ENCODE data around the gene SLC25A41.
A peak's percentile ranks its signal among the peaks of the same experiment; 100 is the strongest.
"Not testable (repeated sequence)": the region's sequence is repeated elsewhere in the genome, so short reads cannot be mapped to it uniquely, and the experiment has no call there.

SLC25A41 gene

GRCh38 chr19:6402837-6403608 lies 30.5 kb downstream of the SLC25A41 start:
- no peak for DNase-seq

- DNase-seq = no peak
Observed at GRCh38 chr19:6402058-6402457, 31.5 kb downstream of the SLC25A41 start.

GRCh38 chr19:6400062-6400944 lies 33.3 kb downstream of the SLC25A41 start:
- not testable (repeated sequence) for DNase-seq

- no peak for DNase-seq
Observed at GRCh38 chr19:6396305-6396704, 37.3 kb downstream of the SLC25A41 start.

GRCh38 chr19:6394831-6395230 lies 38.7 kb downstream of the SLC25A41 start:
- DNase-seq = no peak

- DNase-seq = no peak
Observed at GRCh38 chr19:6393983-6394412, 39.6 kb downstream of the SLC25A41 start.

GRCh38 chr19:6393074-6393982 lies 40.2 kb downstream of the SLC25A41 start, which contains the start of gene GTF2F1:
GTF2F1 (minus strand) TSS chr19:6393164; CDS start chr19:6392995, 169 bp downstream.
- DNase-seq = peak; percentile 81

GRCh38 chr19:6392221-6393073 lies 41.1 kb downstream of the SLC25A41 start:
- no peak for DNase-seq

GRCh38 chr19:6387372-6387771 lies 46.2 kb downstream of the SLC25A41 start:
- DNase-seq = no peak

- DNase-seq = no peak
Observed at GRCh38 chr19:6384381-6384780, 49.2 kb downstream of the SLC25A41 start.

GRCh38 chr19:6383188-6383587 lies 50.4 kb downstream of the SLC25A41 start:
- DNase-seq = no peak

GRCh38 chr19:6381030-6381750 lies 52.4 kb downstream of the SLC25A41 start:
- DNase-seq = no peak

GRCh38 chr19:6379744-6380143 lies 53.8 kb downstream of the SLC25A41 start:
- DNase-seq = no peak

GRCh38 chr19:6378486-6378885 lies 55.1 kb downstream of the SLC25A41 start:
- no peak for DNase-seq

GRCh38 chr19:6378041-6378440 lies 55.5 kb downstream of the SLC25A41 start:
- no peak for DNase-seq

GRCh38 chr19:6376512-6377190 lies 56.9 kb downstream of the SLC25A41 start:
- no peak for DNase-seq

Data from GF-D8 (cell line).